Neural cell (in vitro differentiated cells): ENCODE results near the gene ILRUN. TPM values are rescaled to one million over a fixed set of nuclear protein-coding genes. Genes with fewer than 3 reads are reported as not detected.

Experiments
- H2AFZ ChIP-seq: fragments of 200-600, 300-800 bp; sonication (generic), shearing (Covaris generic); 2 replicates; pipeline ENCODE4 v1.6.0; 2014; ENCODE audit warnings: low read depth, mild to moderate bottlenecking, antibody characterized with exemption, low read length, moderate library complexity
- H3F3A ChIP-seq: fragments of 200-600 bp; shearing (Covaris generic); 2 replicates; pipeline ENCODE4 v1.6.1; 2016; ENCODE audit warnings: mild to moderate bottlenecking, moderate library complexity, mixed read lengths, antibody characterized with exemption, low read length; ENCODE audit not compliant: insufficient read depth, poor library complexity, severe bottlenecking
- H3K27ac ChIP-seq: fragments of 200-600, 300-800 bp; sonication (generic), shearing (Covaris generic); 2 replicates; pipeline ENCODE4 v1.5.1; 2014; ENCODE audit warnings: mild to moderate bottlenecking, low read length, moderate library complexity
- H3K27me3 ChIP-seq: fragments of 300-800, 200-600 bp; sonication (generic), shearing (Covaris generic); 2 replicates; pipeline ENCODE4 v1.6.0; 2014; ENCODE audit warnings: mild to moderate bottlenecking, low read depth, low read length, moderate library complexity; ENCODE audit not compliant: insufficient read depth
- H3K36me3 ChIP-seq: fragments of 300-800, 200-600 bp; sonication (generic), shearing (Covaris generic); 2 replicates; pipeline ENCODE4 v1.5.1; 2014; ENCODE audit warnings: mild to moderate bottlenecking, antibody characterized with exemption, low read length, moderate library complexity; ENCODE audit not compliant: insufficient read depth
- H3K4me2 ChIP-seq: fragments of 300-800, 200-600 bp; sonication (generic), shearing (Covaris generic); 2 replicates; pipeline ENCODE4 v1.6.0; 2014; ENCODE audit warnings: mild to moderate bottlenecking, low read length
- H3K4me3 ChIP-seq: fragments of 300-800, 200-600 bp; sonication (generic), shearing (Covaris generic); 2 replicates; pipeline ENCODE4 v1.5.1; 2014; ENCODE audit warnings: mild to moderate bottlenecking, low read length, moderate library complexity
- H3K79me2 ChIP-seq: fragments of 200-600 bp; shearing (Covaris generic); replicated peaks from 2 replicates; pipeline ENCODE4 v1.6.0; 2014; ENCODE audit warnings: mild to moderate bottlenecking, low read length, moderate library complexity; ENCODE audit not compliant: insufficient read depth
- H3K9ac ChIP-seq: fragments of 300-800, 200-600 bp; sonication (generic), shearing (Covaris generic); 2 replicates; pipeline ENCODE4 v1.6.1; 2016; ENCODE audit warnings: mild to moderate bottlenecking, low read length, mixed read lengths
- H3K9me2 ChIP-seq: fragments of 200-600 bp; shearing (Covaris generic); 2 replicates; pipeline ENCODE4 v1.6.1; 2016; ENCODE audit warnings: mild to moderate bottlenecking, low read length, mixed read lengths; ENCODE audit not compliant: insufficient read depth
- H3K9me3 ChIP-seq: fragments of 200-600, 300-800 bp; sonication (generic), shearing (Covaris generic); 2 replicates; pipeline ENCODE4 v1.6.1; 2016; ENCODE audit warnings: mild to moderate bottlenecking, mixed run types, low read length, moderate library complexity, mixed read lengths
- H4K20me1 ChIP-seq: fragments of 200-600 bp; shearing (Covaris generic); 2 replicates; pipeline ENCODE4 v1.6.1; 2016; ENCODE audit warnings: mild to moderate bottlenecking, mixed run types; ENCODE audit not compliant: insufficient read depth
- EP300 ChIP-seq: fragments of 450-650 bp; conservative IDR thresholded peaks from 2 replicates; pipeline ENCODE4 v1.6.1; 2014; ENCODE audit warnings: antibody characterized with exemption, mild to moderate bottlenecking, moderate library complexity; ENCODE audit not compliant: poor library complexity, severe bottlenecking
- EZH2 ChIP-seq: fragments of 200-600, 300-800 bp; shearing (Covaris generic), sonication (generic); IDR thresholded peaks from 2 replicates; pipeline ENCODE4 v1.6.1; 2014; ENCODE audit warnings: antibody characterized with exemption, low read length, borderline replicate concordance, mild to moderate bottlenecking; ENCODE audit not compliant: insufficient read depth, poor library complexity, severe bottlenecking
- MXI1 ChIP-seq: fragments of 450-650 bp; conservative IDR thresholded peaks from 2 replicates; pipeline ENCODE4 v1.6.1; 2014; ENCODE audit warnings: antibody characterized with exemption, mild to moderate bottlenecking; ENCODE audit not compliant: poor library complexity, severe bottlenecking
- POLR2AphosphoS5 ChIP-seq: IDR thresholded peaks from 2 replicates; pipeline ENCODE4 v1.6.1; 2012
- RAD21 ChIP-seq: fragments of 450-650 bp; conservative IDR thresholded peaks from 2 replicates; pipeline ENCODE4 v1.6.1; 2014; ENCODE audit warnings: antibody characterized with exemption, mild to moderate bottlenecking, moderate library complexity
- SMC3 ChIP-seq: fragments of 450-650 bp; conservative IDR thresholded peaks from 2 replicates; pipeline ENCODE4 v1.6.1; 2014; ENCODE audit warnings: antibody characterized with exemption, mild to moderate bottlenecking, moderate library complexity; ENCODE audit not compliant: poor library complexity
- TAF1 ChIP-seq: IDR thresholded peaks from 2 replicates; pipeline ENCODE4 v1.6.1; 2012; ENCODE audit warnings: low read depth
- polyA plus RNA-seq: library from polyadenylated mRNA; depleted of rRNA; stranded (reverse); fragments of >200 nt; gene quantifications from 2 replicates; pipeline ENCODE4 v1.2.3, GENCODE V29; 2014
- TF ChIP-seq, protein P1 (sequence below): IDR thresholded peaks from 2 replicates; pipeline ENCODE4 v1.6.1; 2012; ENCODE audit warnings: borderline replicate concordance
- TF ChIP-seq, protein P2 (sequence below): fragments of 450-650 bp; IDR thresholded peaks from 2 replicates; pipeline ENCODE4 v1.5.1; 2014; ENCODE audit warnings: antibody characterized with exemption, mild to moderate bottlenecking, moderate library complexity; ENCODE audit not compliant: poor library complexity, severe bottlenecking

The ILRUN gene
- polyA plus RNA-seq, 1 donor from 2014 or later: 16.0 TPM

- no peaks in the 10 kb centered on the region for H3K9me3 ChIP-seq
- no peaks in the 10 kb centered on the region for H3K36me3 ChIP-seq
- H3K9me2 ChIP-seq: no peaks in the 10 kb centered on the region
- peak overlapping the region; percentile 92 for H3K9ac ChIP-seq
- no peaks in the 10 kb centered on the region for H4K20me1 ChIP-seq
- H3K4me3 ChIP-seq: peak overlapping the region; percentile 100
- TF ChIP-seq SMC3 (no peak), TAF1 (no peak), MXI1 (no peak), EZH2 (no peak), POLR2AphosphoS5 (no peak)
- TF ChIP-seq, protein P1, sequence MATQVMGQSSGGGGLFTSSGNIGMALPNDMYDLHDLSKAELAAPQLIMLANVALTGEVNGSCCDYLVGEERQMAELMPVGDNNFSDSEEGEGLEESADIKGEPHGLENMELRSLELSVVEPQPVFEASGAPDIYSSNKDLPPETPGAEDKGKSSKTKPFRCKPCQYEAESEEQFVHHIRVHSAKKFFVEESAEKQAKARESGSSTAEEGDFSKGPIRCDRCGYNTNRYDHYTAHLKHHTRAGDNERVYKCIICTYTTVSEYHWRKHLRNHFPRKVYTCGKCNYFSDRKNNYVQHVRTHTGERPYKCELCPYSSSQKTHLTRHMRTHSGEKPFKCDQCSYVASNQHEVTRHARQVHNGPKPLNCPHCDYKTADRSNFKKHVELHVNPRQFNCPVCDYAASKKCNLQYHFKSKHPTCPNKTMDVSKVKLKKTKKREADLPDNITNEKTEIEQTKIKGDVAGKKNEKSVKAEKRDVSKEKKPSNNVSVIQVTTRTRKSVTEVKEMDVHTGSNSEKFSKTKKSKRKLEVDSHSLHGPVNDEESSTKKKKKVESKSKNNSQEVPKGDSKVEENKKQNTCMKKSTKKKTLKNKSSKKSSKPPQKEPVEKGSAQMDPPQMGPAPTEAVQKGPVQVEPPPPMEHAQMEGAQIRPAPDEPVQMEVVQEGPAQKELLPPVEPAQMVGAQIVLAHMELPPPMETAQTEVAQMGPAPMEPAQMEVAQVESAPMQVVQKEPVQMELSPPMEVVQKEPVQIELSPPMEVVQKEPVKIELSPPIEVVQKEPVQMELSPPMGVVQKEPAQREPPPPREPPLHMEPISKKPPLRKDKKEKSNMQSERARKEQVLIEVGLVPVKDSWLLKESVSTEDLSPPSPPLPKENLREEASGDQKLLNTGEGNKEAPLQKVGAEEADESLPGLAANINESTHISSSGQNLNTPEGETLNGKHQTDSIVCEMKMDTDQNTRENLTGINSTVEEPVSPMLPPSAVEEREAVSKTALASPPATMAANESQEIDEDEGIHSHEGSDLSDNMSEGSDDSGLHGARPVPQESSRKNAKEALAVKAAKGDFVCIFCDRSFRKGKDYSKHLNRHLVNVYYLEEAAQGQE: no peak
- H3F3A ChIP-seq: no peaks in the 10 kb centered on the region
- H3K4me2 ChIP-seq: peak overlapping the region; percentile 84
- H3K27ac ChIP-seq: peak overlapping the region; percentile 82
- peak overlapping the region; percentile 95 for H2AFZ ChIP-seq
- H3K79me2 ChIP-seq: peaks cover 52% of the 10 kb centered on the region
- no peaks in the 10 kb centered on the region for H3K27me3 ChIP-seq
These were observed 808 bp downstream of the ILRUN start for GRCh38 chr6:34695729-34696188.

GRCh38 chr6:34692280-34692679 is 4.3 kb downstream of the ILRUN start:
- Histone ChIP-seq H3F3A (no peaks in the 10 kb centered on the region), H3K27ac (no peak overlapping the region), H3K4me3 (no peak overlapping the region), H3K79me2 (peaks cover 71% of the 10 kb centered on the region), H3K9me2 (no peaks in the 10 kb centered on the region), H3K4me2 (no peak overlapping the region), H4K20me1 (no peaks in the 10 kb centered on the region), H3K27me3 (no peaks in the 10 kb centered on the region), H3K9ac (no peak overlapping the region), H2AFZ (no peak overlapping the region), H3K9me3 (no peaks in the 10 kb centered on the region), H3K36me3 (no peaks in the 10 kb centered on the region)
- TF ChIP-seq POLR2AphosphoS5 (no peak), EZH2 (no peak), TAF1 (no peak), RAD21 (no peak), MXI1 (no peak), SMC3 (no peak), EP300 (no peak)
- TF ChIP-seq, protein P1: no peak
- TF ChIP-seq, protein P2, sequence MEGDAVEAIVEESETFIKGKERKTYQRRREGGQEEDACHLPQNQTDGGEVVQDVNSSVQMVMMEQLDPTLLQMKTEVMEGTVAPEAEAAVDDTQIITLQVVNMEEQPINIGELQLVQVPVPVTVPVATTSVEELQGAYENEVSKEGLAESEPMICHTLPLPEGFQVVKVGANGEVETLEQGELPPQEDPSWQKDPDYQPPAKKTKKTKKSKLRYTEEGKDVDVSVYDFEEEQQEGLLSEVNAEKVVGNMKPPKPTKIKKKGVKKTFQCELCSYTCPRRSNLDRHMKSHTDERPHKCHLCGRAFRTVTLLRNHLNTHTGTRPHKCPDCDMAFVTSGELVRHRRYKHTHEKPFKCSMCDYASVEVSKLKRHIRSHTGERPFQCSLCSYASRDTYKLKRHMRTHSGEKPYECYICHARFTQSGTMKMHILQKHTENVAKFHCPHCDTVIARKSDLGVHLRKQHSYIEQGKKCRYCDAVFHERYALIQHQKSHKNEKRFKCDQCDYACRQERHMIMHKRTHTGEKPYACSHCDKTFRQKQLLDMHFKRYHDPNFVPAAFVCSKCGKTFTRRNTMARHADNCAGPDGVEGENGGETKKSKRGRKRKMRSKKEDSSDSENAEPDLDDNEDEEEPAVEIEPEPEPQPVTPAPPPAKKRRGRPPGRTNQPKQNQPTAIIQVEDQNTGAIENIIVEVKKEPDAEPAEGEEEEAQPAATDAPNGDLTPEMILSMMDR: no peak
